DND-41 (cell line): Measurements from ENCODE around the gene SUMO3.

ENCODE experiments used
- ATAC-seq: fragments of 200-7000 bp; cut with Tn5 transposase; 3 replicates; pipeline ENCODE4 v1.9.1; 2021; ENCODE audit warnings: low read depth; ENCODE audit not compliant: insufficient read depth
- DNase-seq: peaks from one replicate; pipeline ENCODE4 v3.0.0-alpha.2; 2020
- H2AFZ ChIP-seq: 2 replicates; pipeline ENCODE4 v1.6.0; 2012; ENCODE audit warnings: low read depth, low read length
- H3K27ac ChIP-seq: 2 replicates; pipeline ENCODE4 v1.5.1; 2012; ENCODE audit warnings: low read length, inconsistent platforms
- H3K27me3 ChIP-seq: fragments of 200-600 bp; sonication (generic); 2 replicates; pipeline ENCODE4 v1.6.0; 2012; ENCODE audit warnings: low read length, mild to moderate bottlenecking, inconsistent platforms; ENCODE audit not compliant: insufficient read depth, poor library complexity
- H3K36me3 ChIP-seq: 2 replicates; pipeline ENCODE4 v1.5.1; 2012; ENCODE audit warnings: low read length, inconsistent platforms; ENCODE audit not compliant: insufficient read depth
- H3K4me1 ChIP-seq: 2 replicates; pipeline ENCODE4 v1.5.1; 2012; ENCODE audit warnings: mild to moderate bottlenecking, low read length; ENCODE audit not compliant: insufficient read depth
- H3K4me2 ChIP-seq: 2 replicates; pipeline ENCODE4 v1.6.0; 2012; ENCODE audit warnings: mild to moderate bottlenecking, moderate library complexity, low read length, inconsistent platforms; ENCODE audit not compliant: insufficient read depth
- H3K4me3 ChIP-seq, 2 experiments: fragments of 200-600 bp in 1 of 2; shearing (Covaris generic) in 1 of 2; 2 replicates each; pipeline ENCODE4 v1.5.1; 2012 to 2016; ENCODE audit warnings: inconsistent platforms in 2 of 2, low read length in 2 of 2, mild to moderate bottlenecking in 2 of 2, low read depth in 1 of 2, moderate library complexity in 1 of 2
- H3K79me2 ChIP-seq: 2 replicates; pipeline ENCODE4 v1.6.0; 2012; ENCODE audit warnings: low read length, inconsistent platforms; ENCODE audit not compliant: insufficient read depth
- H3K9ac ChIP-seq: 2 replicates; pipeline ENCODE4 v1.6.0; 2012; ENCODE audit warnings: low read depth, mild to moderate bottlenecking, inconsistent platforms, low read length, moderate library complexity
- H3K9me3 ChIP-seq: 2 replicates; pipeline ENCODE4 v1.5.1; 2012; ENCODE audit warnings: low read length, moderate library complexity, mild to moderate bottlenecking, inconsistent platforms; ENCODE audit not compliant: insufficient read depth, severe bottlenecking
- H4K20me1 ChIP-seq: 2 replicates; pipeline ENCODE4 v1.6.0; 2012; ENCODE audit warnings: low read length; ENCODE audit not compliant: insufficient read depth
- EZH2 ChIP-seq: IDR thresholded peaks from 3 replicates; pipeline ENCODE4 v1.6.1; 2012; ENCODE audit warnings: borderline replicate concordance, low read depth, mild to moderate bottlenecking, moderate library complexity, low read length, inconsistent platforms; ENCODE audit not compliant: severe bottlenecking
- TF ChIP-seq, protein P1 (sequence below): IDR thresholded peaks from 2 replicates; pipeline ENCODE4 v1.5.1; 2012; ENCODE audit warnings: borderline replicate concordance, low read length, moderate library complexity, mild to moderate bottlenecking; ENCODE audit not compliant: poor library complexity, severe bottlenecking; ENCODE audit errors: extremely low read depth

SUMO3 gene

DNA sequence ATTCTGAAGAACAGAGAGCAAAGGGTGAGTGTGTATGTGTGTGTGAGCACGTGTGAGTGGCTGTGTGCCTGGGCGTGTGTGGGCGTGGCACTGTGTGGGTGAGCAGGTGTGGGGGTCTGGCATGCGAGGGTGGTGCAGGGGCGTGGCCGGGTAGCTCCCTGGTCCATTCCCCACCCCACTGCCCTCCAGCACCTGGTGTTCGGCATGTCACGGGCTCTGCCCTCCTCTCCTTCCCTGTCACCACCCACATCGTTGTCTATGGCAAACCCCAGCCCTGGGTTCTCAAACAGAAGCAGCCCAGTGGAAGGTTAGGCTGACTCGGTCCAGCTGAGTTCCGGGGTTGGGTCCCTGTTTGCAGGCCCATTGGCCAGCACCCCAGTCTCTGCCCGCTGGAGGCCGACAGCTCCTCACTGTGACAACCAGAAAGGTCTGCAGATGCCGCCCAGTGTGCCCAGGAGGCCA, 56.1 kb downstream of the SUMO3 start:
- ATAC-seq (no peak), DNase-seq (no peak)
- no peaks in the 10 kb centered on the region for H3K9me3 ChIP-seq
- TF ChIP-seq, protein P1, sequence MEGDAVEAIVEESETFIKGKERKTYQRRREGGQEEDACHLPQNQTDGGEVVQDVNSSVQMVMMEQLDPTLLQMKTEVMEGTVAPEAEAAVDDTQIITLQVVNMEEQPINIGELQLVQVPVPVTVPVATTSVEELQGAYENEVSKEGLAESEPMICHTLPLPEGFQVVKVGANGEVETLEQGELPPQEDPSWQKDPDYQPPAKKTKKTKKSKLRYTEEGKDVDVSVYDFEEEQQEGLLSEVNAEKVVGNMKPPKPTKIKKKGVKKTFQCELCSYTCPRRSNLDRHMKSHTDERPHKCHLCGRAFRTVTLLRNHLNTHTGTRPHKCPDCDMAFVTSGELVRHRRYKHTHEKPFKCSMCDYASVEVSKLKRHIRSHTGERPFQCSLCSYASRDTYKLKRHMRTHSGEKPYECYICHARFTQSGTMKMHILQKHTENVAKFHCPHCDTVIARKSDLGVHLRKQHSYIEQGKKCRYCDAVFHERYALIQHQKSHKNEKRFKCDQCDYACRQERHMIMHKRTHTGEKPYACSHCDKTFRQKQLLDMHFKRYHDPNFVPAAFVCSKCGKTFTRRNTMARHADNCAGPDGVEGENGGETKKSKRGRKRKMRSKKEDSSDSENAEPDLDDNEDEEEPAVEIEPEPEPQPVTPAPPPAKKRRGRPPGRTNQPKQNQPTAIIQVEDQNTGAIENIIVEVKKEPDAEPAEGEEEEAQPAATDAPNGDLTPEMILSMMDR: no peak
- no peak for TF ChIP-seq EZH2
- H3K9ac ChIP-seq: no peak overlapping the region
- H3K4me2 ChIP-seq: no peak overlapping the region
- no peak overlapping the region for H3K4me3 ChIP-seq
- no peak overlapping the region for H3K27ac ChIP-seq
- H3K4me1 ChIP-seq: no peaks in the 10 kb centered on the region
- H3K79me2 ChIP-seq: no peaks in the 10 kb centered on the region
- H4K20me1 ChIP-seq: peaks cover 4% of the 10 kb centered on the region
- no peak overlapping the region for H2AFZ ChIP-seq
- no peaks in the 10 kb centered on the region for H3K27me3 ChIP-seq
- H3K36me3 ChIP-seq: no peaks in the 10 kb centered on the region

DNA sequence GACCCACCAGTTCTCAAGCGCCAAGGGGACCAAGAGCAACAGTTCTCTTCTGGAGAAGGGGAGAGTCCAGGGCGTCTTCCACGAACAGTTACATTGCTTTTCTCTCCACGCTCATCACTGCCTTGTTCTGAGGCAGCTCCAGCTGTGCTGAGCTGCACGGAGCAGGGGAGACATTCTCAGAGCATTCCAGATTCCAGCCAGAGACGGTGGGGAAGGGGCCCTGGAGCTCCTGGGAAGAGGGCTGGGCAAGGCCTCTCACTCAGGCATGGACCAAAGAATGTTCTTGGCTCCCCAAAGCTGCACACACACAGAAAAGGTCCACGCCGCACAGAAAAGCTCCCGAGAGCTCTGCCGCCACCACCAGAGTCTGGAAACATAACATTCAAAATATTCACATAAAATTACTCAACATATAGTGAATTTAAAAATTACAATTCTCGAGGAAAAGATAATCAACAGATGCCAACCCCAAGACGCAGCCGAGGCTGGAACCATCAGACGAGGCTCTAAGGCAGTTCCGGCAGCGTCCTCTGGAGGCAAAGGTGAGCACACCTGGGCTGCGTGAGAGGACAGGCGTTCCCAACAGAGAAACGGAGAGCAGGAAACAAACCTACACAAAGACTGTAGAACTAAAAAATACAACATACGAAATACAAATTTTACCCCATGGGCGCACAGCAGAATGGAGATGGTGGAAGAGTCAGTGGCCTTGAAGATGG, 56.7 kb downstream of the SUMO3 start:
- peaks cover 3% of the 10 kb centered on the region for H4K20me1 ChIP-seq
- H2AFZ ChIP-seq: no peak overlapping the region
- no peak for ATAC-seq
- no peaks in the 10 kb centered on the region for H3K79me2 ChIP-seq
- H3K4me3 ChIP-seq: no peak overlapping the region
- H3K4me1 ChIP-seq: no peaks in the 10 kb centered on the region
- no peaks in the 10 kb centered on the region for H3K36me3 ChIP-seq
- H3K27ac ChIP-seq: no peak overlapping the region
- H3K9me3 ChIP-seq: no peaks in the 10 kb centered on the region
- TF ChIP-seq EZH2: no peak
- TF ChIP-seq, protein P1: peak; percentile 56
- no peak overlapping the region for H3K9ac ChIP-seq
- H3K27me3 ChIP-seq: no peaks in the 10 kb centered on the region
- no peak for DNase-seq
- no peak overlapping the region for H3K4me2 ChIP-seq

GRCh38 chr21:44760376-44760775, 57.5 kb downstream of the SUMO3 start:
- Histone ChIP-seq H3K27me3 (no peaks in the 10 kb centered on the region), H3K4me1 (no peaks in the 10 kb centered on the region), H3K27ac (no peak overlapping the region), H3K79me2 (no peaks in the 10 kb centered on the region), H3K4me3 (no peak overlapping the region), H3K9me3 (no peaks in the 10 kb centered on the region), H4K20me1 (no peaks in the 10 kb centered on the region; the same call in 1 of the 2 replicates), H3K36me3 (no peaks in the 10 kb centered on the region), H3K4me2 (no peak overlapping the region), H2AFZ (no peak overlapping the region), H3K9ac (no peak overlapping the region)
- TF ChIP-seq EZH2: no peak
- TF ChIP-seq, protein P1: no peak
- ATAC-seq (no peak), DNase-seq (no peak)
